Endothelial cell of umbilical vein (primary cell): ENCODE results near the gene LAMC1. TPM values are rescaled to one million over a fixed set of nuclear protein-coding genes. Genes with fewer than 3 reads are reported as not detected.

ENCODE experiments used
- BruUV-seq: library from RNA; stranded (reverse); fragments of 400-500 nt; replicated peaks from 2 replicates; lab custom pipeline; 2021; lab: Mats Ljungman, UMichigan
- CTCF ChIA-PET: fragments of 300-600, 350-600 bp; sonication (Branson Sonifier 250); formaldehyde crosslinking; loops from one replicate; lab custom pipeline; 2021; ENCODE audit warnings: antibody characterized with exemption, inconsistent platforms; lab: Charles Lee
- POLR2A ChIA-PET: fragments of 300-600, 350-600 bp; sonication (Branson Sonifier 250); formaldehyde crosslinking; loops from one replicate; lab custom pipeline; 2021; ENCODE audit warnings: antibody characterized with exemption, inconsistent platforms; lab: Charles Lee
- DNase-seq: peaks from one replicate; pipeline ENCODE4 v3.0.0-alpha.2; 2011; ENCODE audit warnings: low read depth, low spot score
- FAIRE-seq: peaks from 2 replicates; lab custom pipeline; 2011; peaks lifted over from hg19 to GRCh38; lab: Jason Lieb, UNC
- H2AFZ ChIP-seq: 2 replicates; pipeline ENCODE4 v1.6.0; 2012; ENCODE audit warnings: low read depth, low read length, control low read depth, inconsistent platforms
- H3K27ac ChIP-seq: 2 replicates; pipeline ENCODE4 v1.5.1; 2011; ENCODE audit warnings: low read depth, mild to moderate bottlenecking, control low read depth, low read length, moderate library complexity; ENCODE audit not compliant: insufficient read depth
- H3K27me3 ChIP-seq, 2 experiments: 2 replicates each; pipeline versions ENCODE4 v1.6.0 to v1.6.1; 2011; ENCODE audit warnings: low read length in 2 of 2, mixed read lengths in 1 of 2; ENCODE audit not compliant: control insufficient read depth in 2 of 2, insufficient read depth in 2 of 2
- H3K36me3 ChIP-seq, 2 experiments: 2 replicates in 1 of 2; 3 replicates in 1 of 2; pipeline ENCODE4 v1.5.1; 2011; ENCODE audit warnings: low read length in 2 of 2, mild to moderate bottlenecking in 1 of 2, moderate library complexity in 1 of 2; ENCODE audit not compliant: control insufficient read depth in 2 of 2, insufficient read depth in 2 of 2; ENCODE audit errors: extremely low read depth in 1 of 2
- H3K4me1 ChIP-seq: 3 replicates; pipeline ENCODE4 v1.5.1; 2011; ENCODE audit warnings: mild to moderate bottlenecking, low read length; ENCODE audit not compliant: control insufficient read depth, insufficient read depth; ENCODE audit errors: extremely low read depth
- H3K4me2 ChIP-seq: 2 replicates; pipeline ENCODE4 v1.6.1; 2011; ENCODE audit warnings: low read length, control low read depth, mixed read lengths; ENCODE audit not compliant: insufficient read depth
- H3K4me3 ChIP-seq, 3 experiments: fragments of 200-600 bp in 1 of 3; sonication (generic), shearing (Covaris generic) in 1 of 3; replicated peaks in 1 of 3; 2 replicates each; pipeline ENCODE4 v1.5.1; 2011 to 2016; ENCODE audit warnings: control low read depth in 3 of 3, low read length in 3 of 3, mild to moderate bottlenecking in 2 of 3, inconsistent platforms in 1 of 3, low read depth in 1 of 3, moderate library complexity in 1 of 3; ENCODE audit not compliant: insufficient read depth in 1 of 3
- H3K79me2 ChIP-seq: 2 replicates; pipeline ENCODE4 v1.6.0; 2012; ENCODE audit warnings: low read length, inconsistent platforms; ENCODE audit not compliant: control insufficient read depth, insufficient read depth
- H3K9ac ChIP-seq: replicated peaks from 2 replicates; pipeline ENCODE3; 2011; ENCODE audit warnings: low read length, control low read depth; ENCODE audit not compliant: insufficient read depth; ENCODE audit errors: extremely low read depth
- H3K9me1 ChIP-seq: replicated peaks from 3 replicates; pipeline ENCODE4 v1.6.0; 2011; ENCODE audit warnings: mild to moderate bottlenecking, low read length; ENCODE audit not compliant: control insufficient read depth, insufficient read depth; ENCODE audit errors: extremely low read depth
- H3K9me3 ChIP-seq: replicated peaks from 2 replicates; pipeline ENCODE4 v1.5.1; 2012; ENCODE audit warnings: low read length, inconsistent platforms; ENCODE audit not compliant: control insufficient read depth, insufficient read depth
- H4K20me1 ChIP-seq: replicated peaks from 2 replicates; pipeline ENCODE3; 2011; ENCODE audit warnings: mild to moderate bottlenecking, low read length; ENCODE audit not compliant: control insufficient read depth, insufficient read depth; ENCODE audit errors: extremely low read depth
- CTCF ChIP-seq, 2 donors: IDR thresholded peaks; 1 replicate in 1 of 2; 2 replicates in 1 of 2; pipeline ENCODE4 v1.5.1; 2011; ENCODE audit warnings: low read length in 2 of 2, mild to moderate bottlenecking in 2 of 2, moderate library complexity in 2 of 2, control low read depth in 1 of 2, inconsistent platforms in 1 of 2, low read depth in 1 of 2; ENCODE audit not compliant: insufficient read depth in 1 of 2; ENCODE audit errors: extremely low read depth in 1 of 2
- EZH2 ChIP-seq: IDR thresholded peaks from 2 replicates; pipeline ENCODE4 v1.6.1; 2012; ENCODE audit warnings: borderline replicate concordance, low read depth, mild to moderate bottlenecking, moderate library complexity, low read length, inconsistent platforms; ENCODE audit not compliant: severe bottlenecking
- FOS ChIP-seq: IDR thresholded peaks from 2 replicates; pipeline ENCODE4 v1.6.1; 2011; ENCODE audit warnings: mild to moderate bottlenecking, low read length, moderate library complexity, borderline replicate concordance; ENCODE audit not compliant: insufficient read depth
- GATA2 ChIP-seq: IDR thresholded peaks from 2 replicates; pipeline ENCODE4 v1.7.0; 2011; ENCODE audit warnings: low read depth, mild to moderate bottlenecking, moderate library complexity, mixed read lengths, low read length; ENCODE audit not compliant: insufficient read length, insufficient read depth
- JUN ChIP-seq: IDR thresholded peaks from 2 replicates; pipeline ENCODE4 v1.6.1; 2011; ENCODE audit warnings: borderline replicate concordance, low read depth; ENCODE audit not compliant: insufficient read length, insufficient read depth
- MAX ChIP-seq: IDR thresholded peaks from 2 replicates; pipeline ENCODE4 v1.6.1; 2011; ENCODE audit not compliant: insufficient read depth, insufficient read length
- MYC ChIP-seq: IDR thresholded peaks from one replicate; pipeline ENCODE4 v1.6.1; 2011; ENCODE audit warnings: mild to moderate bottlenecking, low read depth, low read length
- POLR2A ChIP-seq: IDR thresholded peaks from 2 replicates; pipeline ENCODE4 v1.6.1; 2012; ENCODE audit warnings: low read depth, mild to moderate bottlenecking, control low read depth, low read length
- POLR2AphosphoS5 ChIP-seq: IDR thresholded peaks from 2 replicates; pipeline ENCODE4 v1.6.1; 2012; ENCODE audit warnings: low read depth, mild to moderate bottlenecking, control low read depth, low read length, moderate library complexity; ENCODE audit not compliant: insufficient read depth
- dilution Hi-C: fragments of 300-500 bp; cut with MboI; formaldehyde crosslinking; loops from one replicate; pipeline ENCODE4 v1.15.0; 2019; ENCODE audit warnings: low sequenced_read_pairs; ENCODE audit not compliant: extremely low pct_ligation_motif_present
- intact Hi-C: fragments of 100-400 bp; cut with micrococcal nuclease; formaldehyde crosslinking; loops from one replicate; pipeline ENCODE4 v1.10.0; 2022
- polyA plus RNA-seq, 4 experiments: library from polyadenylated mRNA; depleted of rRNA in 3 of 4; stranded (reverse) in 3 of 4; unstranded in 1 of 4; fragments of >200 nt; gene quantifications; 2 replicates each; pipeline versions ENCODE4 v1.2.1 to v1.2.3, GENCODE V29; 2011 to 2012; ENCODE audit warnings: missing spikeins in 1 of 4
- total RNA-seq: library from RNA; stranded (reverse); gene quantifications from 2 replicates; pipeline ENCODE4 v1.2.3, GENCODE V29; 2021

The LAMC1 gene
- total and polyA plus RNA-seq, 2 donors (not counting 3 experiments of a cell fraction or from before 2014, with no cell fraction given), result 92.5 to 216 TPM

GRCh38 chr1:183098317-183098716 lies 75.1 kb downstream of the LAMC1 start:
- ChIA-PET POLR2A (no interaction called here), CTCF (no interaction called here)
- Histone ChIP-seq H3K4me3 (no peak overlapping the region), H4K20me1 (peaks cover 2% of the 10 kb centered on the region), H3K9me1 (no peaks in the 10 kb centered on the region), H3K4me1 (no peaks in the 10 kb centered on the region), H3K36me3 (peaks cover 0 to 2% of the 10 kb centered on the region in 2 experiments), H3K27me3 (no peaks in the 10 kb centered on the region), H3K79me2 (peaks cover 95% of the 10 kb centered on the region), H3K9ac (no peak overlapping the region), H3K27ac (no peak overlapping the region), H2AFZ (no peak overlapping the region), H3K9me3 (no peaks in the 10 kb centered on the region), H3K4me2 (no peak overlapping the region)
- dilution Hi-C loops (no loop called here), intact Hi-C loops (no loop called here)
- no TSS peak for BruUV-seq
- DNase-seq (no peak), FAIRE-seq (no peak)
- TF ChIP-seq FOS, result no peak
- no peak for TF ChIP-seq EZH2
- TF ChIP-seq JUN, result no peak
- no peak for TF ChIP-seq GATA2
- TF ChIP-seq CTCF (IDR thresholded peaks at IDR 0.05; ENCODE audit: extremely low read depth in 1 of 2, insufficient read depth in 1 of 2, low read depth in 1 of 2, low read length in 2 of 2), result no peak
- no peak for TF ChIP-seq POLR2AphosphoS5
- TF ChIP-seq MYC, result no peak
- TF ChIP-seq POLR2A, result no peak
- no peak for TF ChIP-seq MAX
